ENCODE measurements around the gene ELAC2. TPM values are rescaled to one million over a fixed set of nuclear protein-coding genes. Genes with fewer than 3 reads are reported as not detected.

Gene ELAC2
- polyA plus RNA-seq, 1 experiment, result 71.0 TPM

DNA sequence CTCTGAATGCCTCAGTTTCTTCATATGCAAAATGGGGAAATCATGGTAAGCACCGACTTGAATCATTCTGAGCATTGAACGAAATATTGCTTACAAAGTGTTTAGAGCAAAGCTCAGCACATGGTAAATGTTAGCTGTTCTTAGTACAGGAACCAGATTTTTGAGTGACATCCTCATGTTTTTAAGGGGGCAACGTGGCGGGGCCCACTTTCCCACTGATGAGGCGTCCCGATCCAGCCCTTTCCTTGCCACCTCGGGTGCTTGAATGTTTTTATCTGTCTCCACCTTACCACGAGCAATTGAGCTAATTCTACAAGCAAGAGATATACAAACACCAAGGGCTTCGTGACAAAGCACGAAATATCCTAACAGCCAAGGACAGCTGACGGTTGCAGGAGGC lies 49.9 kb downstream of the ELAC2 start:
- POLR2A ChIA-PET, result no interaction called here
- H3K4me3 ChIP-seq (ENCODE audit: low read depth, low read length), result no peak overlapping the region
- no peaks in the 10 kb centered on the region for H3K36me3 ChIP-seq (ENCODE audit: control insufficient read depth, insufficient read depth, low read length)
- TF ChIP-seq, protein P1, sequence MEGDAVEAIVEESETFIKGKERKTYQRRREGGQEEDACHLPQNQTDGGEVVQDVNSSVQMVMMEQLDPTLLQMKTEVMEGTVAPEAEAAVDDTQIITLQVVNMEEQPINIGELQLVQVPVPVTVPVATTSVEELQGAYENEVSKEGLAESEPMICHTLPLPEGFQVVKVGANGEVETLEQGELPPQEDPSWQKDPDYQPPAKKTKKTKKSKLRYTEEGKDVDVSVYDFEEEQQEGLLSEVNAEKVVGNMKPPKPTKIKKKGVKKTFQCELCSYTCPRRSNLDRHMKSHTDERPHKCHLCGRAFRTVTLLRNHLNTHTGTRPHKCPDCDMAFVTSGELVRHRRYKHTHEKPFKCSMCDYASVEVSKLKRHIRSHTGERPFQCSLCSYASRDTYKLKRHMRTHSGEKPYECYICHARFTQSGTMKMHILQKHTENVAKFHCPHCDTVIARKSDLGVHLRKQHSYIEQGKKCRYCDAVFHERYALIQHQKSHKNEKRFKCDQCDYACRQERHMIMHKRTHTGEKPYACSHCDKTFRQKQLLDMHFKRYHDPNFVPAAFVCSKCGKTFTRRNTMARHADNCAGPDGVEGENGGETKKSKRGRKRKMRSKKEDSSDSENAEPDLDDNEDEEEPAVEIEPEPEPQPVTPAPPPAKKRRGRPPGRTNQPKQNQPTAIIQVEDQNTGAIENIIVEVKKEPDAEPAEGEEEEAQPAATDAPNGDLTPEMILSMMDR (IDR thresholded peaks at IDR 0.05; ENCODE audit: insufficient read depth, low read depth, low read length), result no peak
- CTCF ChIA-PET, result no interaction called here
- H3K27me3 ChIP-seq (ENCODE audit: control insufficient read depth, insufficient read depth, low read length), result no peaks in the 10 kb centered on the region
- DNase-seq (ENCODE audit: low read depth), result no peak

GRCh38 chr17:12966413-12966812 lies 51.4 kb downstream of the ELAC2 start:
- Histone ChIP-seq H3K36me3 (ENCODE audit: control insufficient read depth, insufficient read depth, low read length) (no peaks in the 10 kb centered on the region), H3K27me3 (ENCODE audit: control insufficient read depth, insufficient read depth, low read length) (no peaks in the 10 kb centered on the region), H3K4me3 (ENCODE audit: low read depth, low read length) (no peak overlapping the region)
- TF ChIP-seq, protein P1 (IDR thresholded peaks at IDR 0.05; ENCODE audit: insufficient read depth, low read depth, low read length), result no peak
- POLR2A ChIA-PET, result no interaction called here
- no peak for DNase-seq (ENCODE audit: low read depth)
- CTCF ChIA-PET, result no interaction called here

GRCh38 chr17:12965988-12966387 lies 51.8 kb downstream of the ELAC2 start:
- TF ChIP-seq, protein P1 (IDR thresholded peaks at IDR 0.05; ENCODE audit: insufficient read depth, low read depth, low read length), result no peak
- Histone ChIP-seq H3K27me3 (ENCODE audit: control insufficient read depth, insufficient read depth, low read length) (no peaks in the 10 kb centered on the region), H3K36me3 (ENCODE audit: control insufficient read depth, insufficient read depth, low read length) (no peaks in the 10 kb centered on the region), H3K4me3 (ENCODE audit: low read depth, low read length) (no peak overlapping the region)
- no peak for DNase-seq (ENCODE audit: low read depth)
- ChIA-PET CTCF (no interaction called here), POLR2A (no interaction called here)

DNA sequence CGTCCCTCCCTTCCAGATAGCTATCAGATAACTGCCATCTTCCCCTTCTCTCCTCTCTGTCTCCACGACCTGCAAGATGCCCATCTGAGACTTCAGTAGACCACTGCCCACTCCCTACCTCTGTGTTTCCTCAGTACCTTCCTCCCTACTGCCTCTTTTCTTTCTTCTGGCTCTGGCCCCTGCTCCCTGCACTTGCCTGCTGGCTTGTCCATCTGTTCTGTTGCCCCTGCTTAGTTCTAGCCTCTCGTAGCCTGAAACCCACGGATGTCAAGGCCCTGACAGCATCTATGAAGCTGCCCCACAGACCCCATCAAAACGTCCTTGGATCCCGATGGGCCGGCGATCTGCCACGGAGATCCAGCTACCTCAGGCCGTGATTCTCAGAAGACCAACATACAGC lies 53.0 kb downstream of the ELAC2 start:
- Histone ChIP-seq H3K36me3 (ENCODE audit: control insufficient read depth, insufficient read depth, low read length) (no peaks in the 10 kb centered on the region), H3K27me3 (ENCODE audit: control insufficient read depth, insufficient read depth, low read length) (no peaks in the 10 kb centered on the region), H3K4me3 (ENCODE audit: low read depth, low read length) (no peak overlapping the region)
- POLR2A ChIA-PET, result no interaction called here
- CTCF ChIA-PET, result no interaction called here
- no peak for DNase-seq (ENCODE audit: low read depth)
- TF ChIP-seq, protein P1 (IDR thresholded peaks at IDR 0.05; ENCODE audit: insufficient read depth, low read depth, low read length), result no peak

GRCh38 chr17:12964162-12964561 lies 53.7 kb downstream of the ELAC2 start:
- Histone ChIP-seq H3K4me3 (ENCODE audit: low read depth, low read length) (no peak overlapping the region), H3K36me3 (ENCODE audit: control insufficient read depth, insufficient read depth, low read length) (no peaks in the 10 kb centered on the region), H3K27me3 (ENCODE audit: control insufficient read depth, insufficient read depth, low read length) (no peaks in the 10 kb centered on the region)
- TF ChIP-seq, protein P1 (IDR thresholded peaks at IDR 0.05; ENCODE audit: insufficient read depth, low read depth, low read length), result no peak
- ChIA-PET CTCF (no interaction called here), POLR2A (no interaction called here)
- no peak for DNase-seq (ENCODE audit: low read depth)

All from BJ (cell line).